Stimulated activated CD8-positive, alpha-beta memory T cell treated with anti-CD3 and anti-CD28 coated beads, Interleukin-7, amount 100 ng/mL, for 1 hour (primary cell): ENCODE results near the gene LRMDA.
"Not testable (repeated sequence)": the region's sequence is repeated elsewhere in the genome, so short reads cannot be mapped to it uniquely, and the experiment has no call there.

Source experiments
- DNase-seq, 2 donors: peaks; one replicate each; pipeline ENCODE4 v3.0.0-alpha.2; 2020; ENCODE audit warnings: low read depth in 2 of 2

The LRMDA gene

GRCh38 chr10:75505840-75506506, 74.5 kb downstream of the LRMDA start:
- no peak for DNase-seq

GRCh38 chr10:75506930-75507329, 75.5 kb downstream of the LRMDA start:
- DNase-seq: no peak

- no peak for DNase-seq
Measured at GRCh38 chr10:75507469-75507868, 76.0 kb downstream of the LRMDA start.

- DNase-seq: no peak
Measured at GRCh38 chr10:75508239-75508813, 76.9 kb downstream of the LRMDA start.

DNA sequence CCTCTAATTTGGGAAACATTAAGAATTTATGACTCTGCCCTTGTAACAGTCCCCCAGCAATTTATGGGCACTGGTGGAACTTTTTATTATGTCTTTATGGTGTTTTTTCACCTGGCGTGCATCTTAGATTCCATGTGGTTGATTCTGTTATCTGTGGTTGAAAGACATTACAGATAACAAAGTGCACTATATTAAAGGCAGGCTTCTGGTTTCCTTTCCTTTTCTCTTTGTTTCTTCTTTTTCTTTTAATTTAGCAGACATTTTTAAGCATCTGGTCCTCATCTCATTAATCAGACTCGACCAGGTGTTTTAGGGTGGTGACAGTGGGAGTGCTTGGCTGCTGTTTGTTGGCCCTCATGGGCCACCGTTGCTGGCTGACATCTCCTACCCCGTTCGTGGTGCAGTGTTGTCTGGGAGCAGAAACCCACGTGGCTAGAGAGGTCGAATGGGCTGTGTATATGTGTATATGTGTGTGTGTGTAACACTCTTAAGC, 77.4 kb downstream of the LRMDA start:
- no peak for DNase-seq

- DNase-seq: no peak
Measured at GRCh38 chr10:75509706-75510105, 78.3 kb downstream of the LRMDA start.

DNA sequence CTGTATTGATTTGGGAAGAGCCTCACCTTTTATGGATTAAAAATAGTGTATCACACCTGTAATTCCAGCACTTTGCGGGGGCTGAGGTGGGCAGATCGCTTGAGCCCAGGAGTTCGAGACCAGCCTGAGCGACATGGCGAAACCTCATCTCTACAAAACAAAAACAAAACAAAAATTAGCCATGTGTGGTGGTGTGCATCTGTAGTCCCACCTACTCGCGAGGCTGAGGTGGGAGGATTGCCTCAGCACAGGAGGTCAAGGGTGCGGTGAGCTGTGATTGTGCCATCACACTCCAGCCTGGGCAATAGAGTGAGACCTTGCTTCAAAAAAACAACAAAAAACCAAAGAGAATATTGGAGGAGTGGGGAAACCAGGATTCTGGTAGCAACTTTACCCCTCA, 79.6 kb downstream of the LRMDA start:
- DNase-seq: no peak

GRCh38 chr10:75512203-75512933, 80.9 kb downstream of the LRMDA start:
- DNase-seq: no peak

DNA sequence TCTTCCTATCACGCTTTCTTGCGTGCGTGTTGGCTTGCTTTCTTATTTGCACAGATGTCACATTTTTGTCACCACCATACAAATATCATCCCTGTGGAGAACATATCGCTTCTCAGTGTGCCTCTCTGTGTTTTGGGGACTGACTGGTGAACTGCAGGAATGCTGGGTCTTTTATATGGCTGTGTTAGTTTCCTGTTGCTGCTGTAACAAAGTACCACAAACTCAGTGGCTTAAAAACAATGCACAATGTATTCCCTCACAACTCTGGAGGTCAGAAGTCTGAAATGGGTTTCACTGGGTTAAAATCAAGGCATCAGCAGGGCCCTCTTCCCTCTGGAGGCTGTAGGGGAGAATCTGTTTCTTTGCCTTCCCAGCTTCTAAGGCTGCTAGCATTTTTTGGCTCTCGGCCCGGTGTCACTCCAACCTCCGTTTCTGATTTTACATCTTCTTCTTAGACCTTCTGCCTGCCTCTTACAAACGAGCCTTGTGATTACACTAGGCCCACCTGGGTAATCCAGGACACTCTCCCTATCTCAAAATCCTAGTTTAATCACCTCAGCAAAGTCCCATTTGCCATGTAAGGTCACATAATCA, 82.0 kb downstream of the LRMDA start:
- no peak for DNase-seq

GRCh38 chr10:75514830-75515229, 83.4 kb downstream of the LRMDA start:
- DNase-seq: no peak

GRCh38 chr10:75516154-75516553, 84.7 kb downstream of the LRMDA start:
- not testable (repeated sequence) for DNase-seq

DNA sequence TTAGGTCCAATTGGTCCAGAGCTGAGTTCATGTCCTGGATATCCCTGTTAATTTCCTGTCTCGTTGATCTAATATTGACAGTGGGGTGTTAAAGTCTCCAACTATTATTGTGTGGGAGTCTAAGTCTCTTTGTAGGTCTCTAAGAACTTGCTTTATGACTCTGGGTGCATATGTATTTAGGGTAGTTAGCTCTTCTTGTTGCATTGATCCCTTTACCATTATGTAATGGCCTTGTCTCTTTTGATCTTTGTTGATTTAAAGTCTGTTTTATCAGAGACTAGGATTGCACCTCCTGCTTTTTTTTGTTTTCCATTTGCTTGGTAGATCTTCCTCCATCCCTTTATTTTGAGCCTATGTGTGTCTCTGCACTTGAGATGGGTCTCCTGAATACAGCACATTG, 87.8 kb downstream of the LRMDA start:
- DNase-seq: not testable (repeated sequence)

GRCh38 chr10:75521194-75521829, 89.9 kb downstream of the LRMDA start:
- DNase-seq: not testable (repeated sequence)

DNA sequence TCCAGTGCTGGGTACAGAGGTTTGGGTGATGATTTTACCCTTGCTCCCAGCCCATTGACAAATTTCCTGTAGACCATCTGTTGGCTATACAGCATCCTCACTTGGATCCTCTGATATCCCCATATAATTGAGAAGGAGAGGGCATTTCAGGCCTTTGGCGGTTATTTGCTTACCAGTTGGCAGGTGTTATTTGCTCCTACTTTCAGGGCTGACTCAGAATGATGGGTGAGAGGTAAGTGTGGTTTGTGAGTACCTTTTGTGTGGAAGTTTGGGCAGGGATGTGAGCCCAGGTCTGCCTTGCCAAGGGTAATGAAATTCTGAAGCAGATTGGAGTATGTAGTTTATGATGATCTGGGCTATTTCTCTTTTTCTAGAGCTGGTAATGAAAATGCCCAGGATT, 93.6 kb downstream of the LRMDA start:
- no peak for DNase-seq

GRCh38 chr10:75525646-75526045, 94.2 kb downstream of the LRMDA start:
- DNase-seq: no peak

DNA sequence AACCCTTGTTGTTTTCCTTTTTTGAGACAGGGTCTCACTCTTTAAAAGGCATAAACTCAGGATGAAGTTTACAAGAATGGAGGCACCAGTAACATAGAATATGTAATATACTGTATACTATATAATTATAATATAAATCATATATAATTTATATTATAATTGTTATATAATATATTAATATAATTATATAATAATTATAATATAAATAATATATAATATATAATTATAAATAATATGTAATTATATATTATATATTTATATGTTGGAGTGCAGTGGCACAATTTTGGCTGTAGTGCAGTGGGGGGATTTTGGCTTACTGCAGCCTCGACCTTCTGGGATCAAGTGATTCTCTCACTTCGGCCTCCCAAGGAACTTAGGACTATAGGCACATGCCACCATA, 96.1 kb downstream of the LRMDA start:
- DNase-seq: no peak

GRCh38 chr10:75528392-75528791, 97.0 kb downstream of the LRMDA start:
- no peak for DNase-seq

DNA sequence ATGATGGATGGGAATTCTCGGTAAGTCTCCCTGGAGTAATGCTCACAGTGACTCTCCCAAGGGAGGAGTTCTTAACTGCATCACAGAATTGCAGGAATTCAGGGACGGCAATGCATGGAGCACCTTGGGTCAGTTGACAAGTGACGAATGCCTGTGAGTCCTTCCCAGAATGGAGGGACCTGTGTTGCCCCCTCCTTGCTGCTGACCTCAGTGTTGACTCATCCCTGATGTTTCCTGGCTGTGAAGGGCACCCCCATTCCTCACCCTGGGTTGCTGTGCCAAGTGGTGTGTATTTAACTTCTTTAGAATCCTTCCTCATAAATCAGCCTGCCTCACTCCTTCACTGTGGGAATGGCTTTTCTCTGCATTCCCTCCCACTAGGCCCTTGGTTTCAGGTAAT, 98.9 kb downstream of the LRMDA start:
- DNase-seq: no peak

- DNase-seq: no peak
Measured at GRCh38 chr10:75531571-75532031, 100.2 kb downstream of the LRMDA start.

- DNase-seq: no peak
Measured at GRCh38 chr10:75532253-75532924, 101.0 kb downstream of the LRMDA start.

DNA sequence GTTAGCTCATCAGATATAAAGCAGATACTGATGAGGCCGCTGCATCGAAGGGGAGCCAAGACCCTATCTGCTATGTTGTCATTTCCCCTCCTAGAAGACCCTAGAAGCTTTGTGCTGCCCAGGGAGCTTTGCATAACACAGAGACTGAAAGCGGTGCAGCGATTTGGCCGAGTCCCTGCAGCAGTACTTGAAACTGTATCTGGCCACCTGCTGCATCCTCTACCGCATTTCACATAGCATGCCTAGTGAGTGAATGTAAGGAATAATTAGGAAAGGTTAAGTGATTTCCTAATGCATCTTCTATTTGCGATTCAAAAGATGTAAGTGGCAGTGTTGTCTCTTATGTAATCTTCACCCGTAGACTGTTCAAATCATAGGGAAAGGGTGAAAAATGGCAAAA, 106.7 kb downstream of the LRMDA start:
- no peak for DNase-seq
